Liver (tissue), 3 donors: ENCODE measurements around the gene NTMT1.

Experiments used
- EGR1 ChIP-seq, 2 donors: IDR thresholded peaks; 2 replicates each; pipeline ENCODE4 v1.6.1; 2016 to 2018; ENCODE audit warnings: antibody characterized with exemption in 2 of 2, low read depth in 2 of 2
- FOXA1 ChIP-seq: IDR thresholded peaks from 2 replicates; pipeline ENCODE4 v1.6.1; 2016; ENCODE audit warnings: antibody characterized with exemption
- GABPA ChIP-seq, 2 donors: IDR thresholded peaks in 1 of 2; conservative IDR thresholded peaks in 1 of 2; 2 replicates each; pipeline ENCODE4 v1.6.1; 2016; ENCODE audit warnings: antibody characterized with exemption in 2 of 2, mild to moderate bottlenecking in 1 of 2, moderate library complexity in 1 of 2
- HNF4A ChIP-seq, 2 donors: conservative IDR thresholded peaks; 2 replicates each; pipeline ENCODE4 v1.6.1; 2016; ENCODE audit warnings: antibody characterized with exemption in 2 of 2, mild to moderate bottlenecking in 2 of 2
- HNF4G ChIP-seq: IDR thresholded peaks from 2 replicates; pipeline ENCODE4 v1.6.1; 2016; ENCODE audit warnings: antibody characterized with exemption
- JUND ChIP-seq, 2 donors: IDR thresholded peaks; 2 replicates each; pipeline ENCODE4 v1.6.1; 2016; ENCODE audit warnings: antibody characterized with exemption in 2 of 2
- MAX ChIP-seq: IDR thresholded peaks from 2 replicates; pipeline ENCODE4 v1.6.1; 2016; ENCODE audit warnings: antibody characterized with exemption
- RAD21 ChIP-seq, 2 donors: IDR thresholded peaks; 2 replicates each; pipeline ENCODE4 v1.6.1; 2016; ENCODE audit warnings: antibody characterized with exemption in 2 of 2, mild to moderate bottlenecking in 2 of 2
- REST ChIP-seq: IDR thresholded peaks from 2 replicates; pipeline ENCODE4 v1.6.1; 2016; ENCODE audit warnings: antibody characterized with exemption, mild to moderate bottlenecking
- TAF1 ChIP-seq: conservative IDR thresholded peaks from 2 replicates; pipeline ENCODE4 v1.6.1; 2016; ENCODE audit warnings: antibody characterized with exemption, mild to moderate bottlenecking
- YY1 ChIP-seq: IDR thresholded peaks from 2 replicates; pipeline ENCODE4 v1.6.1; 2016; ENCODE audit warnings: antibody characterized with exemption, mild to moderate bottlenecking
- ZBTB33 ChIP-seq: IDR thresholded peaks from 2 replicates; pipeline ENCODE4 v1.6.1; 2016; ENCODE audit warnings: antibody characterized with exemption
- TF ChIP-seq, protein P1 (sequence below): fragments of 150-350 bp; IDR thresholded peaks from 2 replicates; pipeline ENCODE4 v1.5.1; 2017; ENCODE audit warnings: improper control_type of control experiment, low read depth, low read length; ENCODE audit not compliant: missing input control
- TF ChIP-seq, protein P2 (sequence below): IDR thresholded peaks from 2 replicates; pipeline ENCODE4 v1.6.1; 2016; ENCODE audit warnings: antibody characterized with exemption
- donor health status: healthy.
- donor health status: healthy.

- TF ChIP-seq, protein P1, sequence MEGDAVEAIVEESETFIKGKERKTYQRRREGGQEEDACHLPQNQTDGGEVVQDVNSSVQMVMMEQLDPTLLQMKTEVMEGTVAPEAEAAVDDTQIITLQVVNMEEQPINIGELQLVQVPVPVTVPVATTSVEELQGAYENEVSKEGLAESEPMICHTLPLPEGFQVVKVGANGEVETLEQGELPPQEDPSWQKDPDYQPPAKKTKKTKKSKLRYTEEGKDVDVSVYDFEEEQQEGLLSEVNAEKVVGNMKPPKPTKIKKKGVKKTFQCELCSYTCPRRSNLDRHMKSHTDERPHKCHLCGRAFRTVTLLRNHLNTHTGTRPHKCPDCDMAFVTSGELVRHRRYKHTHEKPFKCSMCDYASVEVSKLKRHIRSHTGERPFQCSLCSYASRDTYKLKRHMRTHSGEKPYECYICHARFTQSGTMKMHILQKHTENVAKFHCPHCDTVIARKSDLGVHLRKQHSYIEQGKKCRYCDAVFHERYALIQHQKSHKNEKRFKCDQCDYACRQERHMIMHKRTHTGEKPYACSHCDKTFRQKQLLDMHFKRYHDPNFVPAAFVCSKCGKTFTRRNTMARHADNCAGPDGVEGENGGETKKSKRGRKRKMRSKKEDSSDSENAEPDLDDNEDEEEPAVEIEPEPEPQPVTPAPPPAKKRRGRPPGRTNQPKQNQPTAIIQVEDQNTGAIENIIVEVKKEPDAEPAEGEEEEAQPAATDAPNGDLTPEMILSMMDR, result no peak
- TF ChIP-seq, protein P2, sequence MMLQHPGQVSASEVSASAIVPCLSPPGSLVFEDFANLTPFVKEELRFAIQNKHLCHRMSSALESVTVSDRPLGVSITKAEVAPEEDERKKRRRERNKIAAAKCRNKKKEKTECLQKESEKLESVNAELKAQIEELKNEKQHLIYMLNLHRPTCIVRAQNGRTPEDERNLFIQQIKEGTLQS, result no peak
- no peak for TF ChIP-seq FOXA1
- TF ChIP-seq JUND (IDR thresholded peaks at IDR 0.05), result no peak
- no peak for TF ChIP-seq ZBTB33
- TF ChIP-seq MAX, result no peak
- TF ChIP-seq YY1, result no peak
- no peak for TF ChIP-seq REST
- TF ChIP-seq GABPA (IDR thresholded peaks at IDR 0.05 in 1 of 2, conservative IDR thresholded peaks at IDR 0.05 in 1 of 2), result no peak
- TF ChIP-seq RAD21 (IDR thresholded peaks at IDR 0.05), result no peak
- no peak for TF ChIP-seq HNF4G
- TF ChIP-seq HNF4A (conservative IDR thresholded peaks at IDR 0.05), result no peak
- TF ChIP-seq EGR1 (IDR thresholded peaks at IDR 0.05; ENCODE audit: low read depth in 2 of 2), result no peak
- no peak for TF ChIP-seq TAF1
Observed at GRCh38 chr9:129648764-129649115, 22.8 kb downstream of the NTMT1 start.
